ENCODE data around the gene HPN. TPM values are rescaled to one million over a fixed set of nuclear protein-coding genes. Genes with fewer than 3 reads are reported as not detected.
"Not testable (repeated sequence)": the region's sequence is repeated elsewhere in the genome, so short reads cannot be mapped to it uniquely, and the experiment has no call there.

Gene HPN
- total and polyA plus RNA-seq, 2 donors: 0.73 TPM; not detected in 1

DNA sequence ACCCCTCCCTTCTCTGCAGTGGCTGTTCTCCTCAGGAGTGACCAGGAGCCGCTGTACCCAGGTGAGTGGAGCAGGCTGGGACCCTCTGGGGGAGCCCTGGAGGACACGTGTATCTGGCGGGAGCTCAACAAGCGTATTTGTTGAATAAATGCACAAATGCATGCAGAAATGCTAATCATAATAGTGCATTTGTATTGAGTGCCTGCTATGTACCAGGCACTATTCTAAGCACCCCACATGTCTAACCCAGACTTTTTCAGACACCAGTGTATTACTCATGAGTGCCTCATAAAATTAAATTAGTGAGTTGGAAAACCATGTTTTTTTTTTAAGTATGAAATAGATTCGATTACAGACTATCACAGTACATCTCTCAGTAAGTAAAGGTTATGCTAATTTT, 7.9 kb downstream of the HPN start:
- no peaks in the 10 kb centered on the region for H3K4me1 ChIP-seq (ENCODE audit: insufficient read depth)
- H3K27ac ChIP-seq (ENCODE audit: low read depth): no peak overlapping the region
- H3K36me3 ChIP-seq (ENCODE audit: insufficient read depth): no peaks in the 10 kb centered on the region
- H3K4me3 ChIP-seq (ENCODE audit: low read depth, low read length): no peak overlapping the region
- no peak for DNase-seq (ENCODE audit: extremely low spot score)
- WGBS: 68% methylated on average over 5 of the region's 5 CpGs

DNA sequence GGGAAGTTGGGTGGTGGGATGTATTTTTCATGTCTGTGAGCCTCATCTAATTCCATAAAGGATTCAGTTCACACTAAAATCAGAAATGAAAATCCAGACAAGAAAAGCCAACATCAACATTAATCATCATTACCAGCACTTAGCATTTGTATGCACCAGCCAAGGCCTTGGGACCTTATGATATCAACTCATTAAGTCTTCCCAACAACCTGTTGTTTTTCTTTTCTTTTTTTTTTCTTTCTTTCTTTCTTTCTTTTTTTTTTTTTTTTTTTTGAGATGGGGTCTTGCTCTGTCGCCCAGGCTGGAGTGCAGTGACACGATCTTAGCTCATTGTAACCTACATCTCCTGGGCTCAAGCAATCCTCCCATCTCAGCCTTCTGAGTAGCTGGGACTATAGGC, 9.1 kb downstream of the HPN start:
- H3K36me3 ChIP-seq (ENCODE audit: insufficient read depth); DNase-seq (ENCODE audit: extremely low spot score); H3K4me1 ChIP-seq (ENCODE audit: insufficient read depth); H3K4me3 ChIP-seq (ENCODE audit: low read depth, low read length); H3K27ac ChIP-seq (ENCODE audit: low read depth): not testable (repeated sequence)
- 96% methylated on average over 2 of the region's 2 CpGs for WGBS

DNA sequence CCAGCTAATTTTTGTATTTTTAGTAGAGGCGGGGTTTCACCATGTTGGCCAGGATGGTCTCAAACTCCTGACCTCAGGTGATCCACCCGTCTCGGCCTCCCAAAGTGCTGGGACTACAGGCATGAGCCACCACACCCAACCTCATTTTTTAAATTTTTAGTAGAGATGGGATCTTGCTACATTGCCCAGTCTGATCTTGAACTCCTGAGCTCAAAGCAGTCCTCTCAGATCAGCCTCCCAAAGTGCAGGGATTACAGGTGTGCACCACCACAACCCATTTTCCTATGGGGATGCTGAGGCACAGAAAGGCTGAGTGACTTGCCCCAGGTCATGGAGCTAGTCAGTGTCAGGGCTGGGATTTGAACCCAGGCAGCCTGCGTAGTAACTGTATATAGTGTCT, 9.7 kb downstream of the HPN start:
- H3K27ac ChIP-seq (ENCODE audit: low read depth); DNase-seq (ENCODE audit: extremely low spot score); H3K4me1 ChIP-seq (ENCODE audit: insufficient read depth); H3K4me3 ChIP-seq (ENCODE audit: low read depth, low read length); H3K36me3 ChIP-seq (ENCODE audit: insufficient read depth): not testable (repeated sequence)
- 92% methylated on average over 4 of the region's 4 CpGs for WGBS

DNA sequence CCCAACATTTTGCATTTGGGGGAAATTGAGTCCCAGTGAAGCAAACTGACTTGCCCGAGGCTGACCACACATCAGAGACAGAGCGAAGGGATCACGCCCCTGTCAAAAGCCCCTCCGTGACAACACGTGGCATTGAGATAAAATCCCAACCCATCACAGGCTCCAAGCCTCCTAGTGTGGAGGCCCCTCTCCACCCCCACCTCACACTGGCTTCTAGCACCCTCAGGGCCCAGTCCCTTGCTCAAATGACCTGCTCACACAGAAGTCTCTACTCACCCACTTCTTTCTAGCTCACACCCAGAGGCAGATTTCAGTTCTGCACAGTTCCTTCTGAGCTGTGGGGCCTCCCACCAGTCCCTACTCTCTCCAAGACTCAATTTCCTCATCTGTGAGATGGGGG, 10.3 kb downstream of the HPN start:
- 82% methylated on average over 5 of the region's 5 CpGs for WGBS
- H3K36me3 ChIP-seq (ENCODE audit: insufficient read depth): no peaks in the 10 kb centered on the region
- no peak for DNase-seq (ENCODE audit: extremely low spot score)
- H3K4me3 ChIP-seq (ENCODE audit: low read depth, low read length): no peak overlapping the region
- H3K27ac ChIP-seq (ENCODE audit: low read depth): no peak overlapping the region
- no peaks in the 10 kb centered on the region for H3K4me1 ChIP-seq (ENCODE audit: insufficient read depth)

- Histone ChIP-seq H3K27ac (ENCODE audit: low read depth) (no peak overlapping the region), H3K4me3 (ENCODE audit: low read depth, low read length) (no peak overlapping the region), H3K4me1 (ENCODE audit: insufficient read depth) (no peaks in the 10 kb centered on the region), H3K36me3 (ENCODE audit: insufficient read depth) (no peaks in the 10 kb centered on the region)
- no peak for DNase-seq (ENCODE audit: extremely low spot score)
- WGBS: 74% methylated on average over 8 of the region's 8 CpGs
Measured at GRCh38 chr19:35052599-35053190, 11.2 kb downstream of the HPN start.

DNA sequence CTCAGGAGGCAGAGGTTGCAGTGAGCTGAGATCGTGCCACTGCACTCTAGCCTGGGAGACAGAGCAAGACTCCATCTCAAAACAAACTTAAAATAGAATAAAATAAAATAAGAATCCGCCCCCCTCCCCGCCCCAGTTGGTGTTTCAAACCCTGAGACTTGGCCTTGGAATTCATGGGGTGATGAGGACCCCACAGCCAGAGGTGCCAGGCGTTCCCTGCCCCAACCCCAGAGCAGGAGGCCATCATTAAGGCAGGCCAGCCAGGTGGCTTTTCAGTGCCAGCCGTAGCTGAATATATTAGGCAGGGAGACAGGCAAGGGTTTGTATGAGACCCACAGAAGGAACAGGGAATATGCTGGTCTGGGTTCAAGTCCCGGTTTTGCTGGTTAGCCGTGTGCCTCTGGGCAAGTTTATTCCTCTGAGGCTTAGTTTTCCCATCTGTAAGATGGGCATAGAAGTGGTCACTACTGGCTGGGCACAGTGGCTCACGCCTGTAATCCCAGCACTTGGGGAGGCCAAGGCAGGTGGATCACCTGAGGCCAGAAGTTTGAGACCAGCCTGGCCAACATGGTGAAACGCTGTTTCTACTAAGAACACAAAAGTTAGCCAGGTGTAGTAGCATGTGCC, 12.3 kb downstream of the HPN start:
- Histone ChIP-seq H3K4me3 (ENCODE audit: low read depth, low read length) (no peak overlapping the region), H3K36me3 (ENCODE audit: insufficient read depth) (no peaks in the 10 kb centered on the region), H3K4me1 (ENCODE audit: insufficient read depth) (no peaks in the 10 kb centered on the region), H3K27ac (ENCODE audit: low read depth) (no peak overlapping the region)
- no peak for DNase-seq (ENCODE audit: extremely low spot score)
- 88% methylated on average over 9 of the region's 9 CpGs for WGBS

- DNase-seq (ENCODE audit: extremely low spot score): no peak
- 89% methylated on average over 9 of the region's 9 CpGs for WGBS
Measured at GRCh38 chr19:35054626-35055025, 13.1 kb downstream of the HPN start.

GRCh38 chr19:35055715-35056179, 14.2 kb downstream of the HPN start:
- no peaks in the 10 kb centered on the region for H3K4me1 ChIP-seq (ENCODE audit: insufficient read depth)
- no peak for DNase-seq (ENCODE audit: extremely low spot score)
- H3K4me3 ChIP-seq (ENCODE audit: low read depth, low read length): no peak overlapping the region
- WGBS: 18% methylated on average over 3 of the region's 3 CpGs
- no peak overlapping the region for H3K27ac ChIP-seq (ENCODE audit: low read depth)
- no peaks in the 10 kb centered on the region for H3K36me3 ChIP-seq (ENCODE audit: insufficient read depth)

More at GRCh38 chr19:35054626-35055025, 13.1 kb downstream of the HPN start:
- no peak overlapping the region for H3K4me3 ChIP-seq (ENCODE audit: low read depth, low read length)
- H3K36me3 ChIP-seq (ENCODE audit: insufficient read depth): no peaks in the 10 kb centered on the region
- H3K27ac ChIP-seq (ENCODE audit: low read depth): no peak overlapping the region
- H3K4me1 ChIP-seq (ENCODE audit: insufficient read depth): no peaks in the 10 kb centered on the region

GRCh38 chr19:35056513-35057063, 15.1 kb downstream of the HPN start:
- no peaks in the 10 kb centered on the region for H3K36me3 ChIP-seq (ENCODE audit: insufficient read depth)
- H3K27ac ChIP-seq (ENCODE audit: low read depth): no peak overlapping the region
- no peak for DNase-seq (ENCODE audit: extremely low spot score)
- 52% methylated on average over 6 of the region's 6 CpGs for WGBS
- no peak overlapping the region for H3K4me3 ChIP-seq (ENCODE audit: low read depth, low read length)
- no peaks in the 10 kb centered on the region for H3K4me1 ChIP-seq (ENCODE audit: insufficient read depth)

DNA sequence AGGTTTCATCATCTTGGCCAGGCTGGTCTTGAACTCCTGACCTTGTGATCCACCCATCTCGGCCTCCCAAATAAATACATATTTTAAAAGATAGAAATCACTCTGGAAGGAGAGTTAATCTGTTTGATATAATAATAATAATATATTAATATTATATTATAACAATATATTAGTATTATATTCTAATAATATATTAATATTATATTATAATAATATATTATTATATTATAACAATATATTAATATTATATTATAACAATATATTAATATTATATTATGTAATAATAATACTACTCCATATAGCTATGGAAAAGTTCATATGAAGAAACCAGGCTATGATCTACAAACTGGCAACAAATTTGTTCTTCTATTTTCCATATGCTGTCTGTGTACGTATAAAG, 16.8 kb downstream of the HPN start:
- Histone ChIP-seq H3K36me3 (ENCODE audit: insufficient read depth) (no peaks in the 10 kb centered on the region), H3K4me3 (ENCODE audit: low read depth, low read length) (no peak overlapping the region), H3K4me1 (ENCODE audit: insufficient read depth) (no peaks in the 10 kb centered on the region), H3K27ac (ENCODE audit: low read depth) (no peak overlapping the region)
- WGBS: 71% methylated on average over 2 of the region's 2 CpGs
- DNase-seq (ENCODE audit: extremely low spot score): no peak

- 88% methylated on average over 26 of the region's 26 CpGs for WGBS
- no peaks in the 10 kb centered on the region for H3K4me1 ChIP-seq (ENCODE audit: insufficient read depth)
- H3K27ac ChIP-seq (ENCODE audit: low read depth): no peak overlapping the region
- no peaks in the 10 kb centered on the region for H3K36me3 ChIP-seq (ENCODE audit: insufficient read depth)
- no peak for DNase-seq (ENCODE audit: extremely low spot score)
- no peak overlapping the region for H3K4me3 ChIP-seq (ENCODE audit: low read depth, low read length)
Measured at GRCh38 chr19:35059006-35059798, 17.7 kb downstream of the HPN start.

DNA sequence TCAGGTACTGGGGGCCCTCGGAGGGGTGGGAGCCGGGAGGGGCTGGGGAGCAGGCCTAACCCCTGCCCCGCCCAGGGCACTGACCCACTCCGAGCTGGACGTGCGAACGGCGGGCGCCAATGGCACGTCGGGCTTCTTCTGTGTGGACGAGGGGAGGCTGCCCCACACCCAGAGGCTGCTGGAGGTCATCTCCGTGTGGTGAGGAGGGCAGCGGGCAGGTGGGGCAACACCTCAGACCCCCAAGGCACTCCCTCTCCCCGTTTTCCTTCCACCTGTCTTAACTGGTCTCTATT, 18.2 kb downstream of the HPN start:
- no peak for DNase-seq (ENCODE audit: extremely low spot score)
- Histone ChIP-seq H3K4me3 (ENCODE audit: low read depth, low read length) (no peak overlapping the region), H3K36me3 (ENCODE audit: insufficient read depth) (no peaks in the 10 kb centered on the region), H3K4me1 (ENCODE audit: insufficient read depth) (no peaks in the 10 kb centered on the region), H3K27ac (ENCODE audit: low read depth) (no peak overlapping the region)
- WGBS: 86% methylated on average over 15 of the region's 15 CpGs

- 88% methylated on average over 29 of the region's 29 CpGs for WGBS
- DNase-seq (ENCODE audit: extremely low spot score): no peak
- no peaks in the 10 kb centered on the region for H3K36me3 ChIP-seq (ENCODE audit: insufficient read depth)
- no peaks in the 10 kb centered on the region for H3K4me1 ChIP-seq (ENCODE audit: insufficient read depth)
- no peak overlapping the region for H3K4me3 ChIP-seq (ENCODE audit: low read depth, low read length)
- no peak overlapping the region for H3K27ac ChIP-seq (ENCODE audit: low read depth)
Measured at GRCh38 chr19:35060160-35060855, 18.8 kb downstream of the HPN start.
